Measurements from ENCODE around the gene IDH3B.

The IDH3B gene

GRCh38 chr20:2658414-2659354 lies 5.3 kb downstream of the IDH3B start:
- H3K4me3 ChIP-seq (ENCODE audit: low read depth, low read length), result no peak overlapping the region

GRCh38 chr20:2657674-2658073 lies 6.3 kb downstream of the IDH3B start:
- H3K4me3 ChIP-seq (ENCODE audit: low read depth, low read length), result no peak overlapping the region

DNA sequence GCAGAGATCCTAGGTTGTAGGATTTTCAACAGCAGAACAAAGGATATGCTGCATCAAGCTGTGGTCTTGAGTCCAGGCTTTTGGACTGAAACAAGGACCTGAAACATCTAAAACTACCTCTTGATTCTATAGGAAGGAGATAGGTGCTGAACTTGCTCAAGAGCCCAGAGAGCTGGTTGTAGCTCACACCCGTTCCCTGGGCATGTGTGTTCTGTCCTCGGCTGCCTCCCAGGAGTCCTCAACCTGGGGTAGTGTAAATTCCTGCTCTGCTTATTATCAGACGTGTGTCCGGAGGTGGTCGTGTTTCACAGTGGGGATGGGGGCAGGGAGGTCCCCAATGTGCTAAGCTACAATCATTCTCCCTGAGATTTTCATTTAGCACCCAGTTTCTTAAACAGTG lies 6.8 kb downstream of the IDH3B start:
- no peak overlapping the region for H3K4me3 ChIP-seq (ENCODE audit: low read depth, low read length)

DNA sequence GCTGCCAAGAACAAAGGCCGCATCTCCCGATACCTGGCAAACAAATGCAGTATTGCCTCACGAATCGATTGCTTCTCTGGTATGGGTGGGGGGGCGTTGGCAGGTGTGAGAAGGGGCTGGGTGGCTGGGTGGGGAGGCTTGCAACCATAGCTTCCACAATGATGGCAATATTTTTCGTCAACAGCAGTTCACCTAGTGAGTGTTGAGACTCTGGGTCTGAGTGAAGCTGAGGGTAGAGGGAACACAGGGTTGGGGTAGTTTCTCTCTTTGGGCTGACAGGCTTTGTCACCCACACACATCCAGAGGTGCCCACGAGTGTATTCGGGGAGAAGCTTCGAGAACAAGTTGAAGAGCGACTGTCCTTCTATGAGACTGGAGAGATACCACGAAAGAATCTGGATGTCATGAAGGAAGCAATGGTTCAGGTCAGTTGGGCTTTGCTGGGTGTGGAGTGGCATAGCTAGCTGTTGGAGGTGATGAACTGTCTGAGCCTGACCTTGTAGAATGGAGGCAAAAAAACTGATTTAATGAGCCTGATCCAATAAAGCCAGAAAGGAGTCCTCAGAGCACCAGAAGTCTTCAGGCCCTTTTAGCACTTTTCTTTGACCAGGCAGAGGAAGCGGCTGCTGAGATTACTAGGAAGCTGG lies 7.4 kb downstream of the IDH3B start:
- no peak overlapping the region for H3K4me3 ChIP-seq (ENCODE audit: low read depth, low read length)

DNA sequence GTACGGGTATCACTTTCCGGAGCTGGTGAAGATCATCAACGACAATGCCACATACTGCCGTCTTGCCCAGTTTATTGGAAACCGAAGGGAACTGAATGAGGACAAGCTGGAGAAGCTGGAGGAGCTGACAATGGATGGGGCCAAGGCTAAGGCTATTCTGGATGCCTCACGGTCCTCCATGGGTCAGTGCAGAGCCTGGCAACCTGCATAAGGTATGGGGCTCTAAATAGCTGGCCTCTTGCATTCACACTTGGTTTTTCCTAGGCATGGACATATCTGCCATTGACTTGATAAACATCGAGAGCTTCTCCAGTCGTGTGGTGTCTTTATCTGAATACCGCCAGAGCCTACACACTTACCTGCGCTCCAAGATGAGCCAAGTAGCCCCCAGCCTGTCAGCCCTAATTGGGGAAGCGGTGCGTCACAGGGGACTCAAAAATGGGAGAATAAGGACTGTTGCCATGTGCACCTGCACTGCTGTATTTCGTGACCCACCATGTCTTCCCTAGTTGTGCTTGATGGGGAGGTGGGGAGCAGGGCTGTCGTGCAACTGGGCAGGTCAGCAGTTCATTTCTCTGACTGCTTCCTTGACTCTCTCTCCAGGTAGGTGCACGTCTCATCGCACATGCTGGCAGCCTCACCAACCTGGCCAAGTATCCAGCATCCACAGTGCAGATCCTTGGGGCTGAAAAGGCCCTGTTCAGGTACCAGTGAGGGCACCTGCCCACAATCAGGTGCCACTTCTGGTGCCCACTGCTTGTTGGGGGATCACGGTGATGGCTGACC lies 8.5 kb downstream of the IDH3B start:
- H3K4me3 ChIP-seq (ENCODE audit: low read depth, low read length), result no peak overlapping the region

DNA sequence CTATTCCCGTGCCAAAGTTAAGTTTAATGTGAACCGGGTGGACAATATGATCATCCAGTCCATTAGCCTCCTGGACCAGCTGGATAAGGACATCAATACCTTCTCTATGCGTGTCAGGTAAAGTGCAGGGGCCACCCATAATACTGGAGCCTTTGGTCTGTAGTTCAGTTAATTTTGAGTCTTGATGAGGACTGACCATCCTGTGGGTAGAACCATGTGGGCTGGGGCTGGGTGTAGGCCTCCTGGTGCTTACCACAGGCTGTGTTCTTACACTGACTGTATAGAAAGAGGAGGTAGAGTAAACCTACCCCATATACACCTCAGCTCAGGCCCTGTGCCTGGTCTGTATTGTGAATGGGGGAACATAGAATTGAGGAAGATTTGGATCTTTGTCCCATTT lies 9.2 kb downstream of the IDH3B start:
- peak overlapping the region; percentile 100 for H3K4me3 ChIP-seq (ENCODE audit: low read depth, low read length)

- peak overlapping the region; percentile 100 for H3K4me3 ChIP-seq (ENCODE audit: low read depth, low read length)
These were observed 9.6 kb downstream of the IDH3B start for GRCh38 chr20:2654384-2654822.

GRCh38 chr20:2653556-2654383 lies 10.2 kb downstream of the IDH3B start:
- H3K4me3 ChIP-seq (ENCODE audit: low read depth, low read length), result peak overlapping the region; percentile 100

- H3K4me3 ChIP-seq (ENCODE audit: low read depth, low read length), result peak overlapping the region; percentile 100
These were observed 11.1 kb downstream of the IDH3B start for GRCh38 chr20:2652724-2653555.

- peak within 1 kb of the TSS; percentile 100 for H3K4me3 ChIP-seq (ENCODE audit: low read depth, low read length)
These were observed 12.0 kb downstream of the IDH3B start, which contains the start of gene NOP56 for GRCh38 chr20:2651772-2652723. Gene NOP56, plus strand, starts transcription at chr20:2652632. Its CDS starts 29 bp downstream, at chr20:2652661.

DNA sequence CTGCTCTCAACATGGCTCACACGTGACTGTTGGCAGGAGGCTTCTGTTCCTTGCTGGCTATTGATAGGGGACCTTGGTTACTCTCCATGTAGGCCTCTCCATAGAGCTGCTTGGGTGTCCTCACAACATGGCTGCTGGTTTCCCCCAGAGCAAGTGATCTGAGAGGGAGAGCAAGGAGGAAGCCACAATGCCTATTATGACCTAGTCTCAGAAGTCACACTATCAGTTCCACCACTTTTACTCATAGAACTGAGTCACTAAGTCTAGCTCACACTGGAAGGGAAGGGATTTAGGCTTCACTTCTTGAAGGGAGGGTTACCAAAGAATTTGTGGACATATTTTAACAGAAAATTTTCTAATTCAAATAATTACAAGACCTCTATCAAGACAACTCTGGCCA lies 20.3 kb downstream of the IDH3B start:
- no peak overlapping the region for H3K4me3 ChIP-seq (ENCODE audit: low read depth, low read length)

GRCh38 chr20:2640899-2641298 lies 23.1 kb downstream of the IDH3B start:
- no peak overlapping the region for H3K4me3 ChIP-seq (ENCODE audit: low read depth, low read length)

GRCh38 chr20:2640260-2640659 lies 23.8 kb downstream of the IDH3B start:
- H3K4me3 ChIP-seq (ENCODE audit: low read depth, low read length), result no peak overlapping the region

GRCh38 chr20:2637246-2637645 lies 26.8 kb downstream of the IDH3B start:
- H3K4me3 ChIP-seq (ENCODE audit: low read depth, low read length), result no peak overlapping the region

DNA sequence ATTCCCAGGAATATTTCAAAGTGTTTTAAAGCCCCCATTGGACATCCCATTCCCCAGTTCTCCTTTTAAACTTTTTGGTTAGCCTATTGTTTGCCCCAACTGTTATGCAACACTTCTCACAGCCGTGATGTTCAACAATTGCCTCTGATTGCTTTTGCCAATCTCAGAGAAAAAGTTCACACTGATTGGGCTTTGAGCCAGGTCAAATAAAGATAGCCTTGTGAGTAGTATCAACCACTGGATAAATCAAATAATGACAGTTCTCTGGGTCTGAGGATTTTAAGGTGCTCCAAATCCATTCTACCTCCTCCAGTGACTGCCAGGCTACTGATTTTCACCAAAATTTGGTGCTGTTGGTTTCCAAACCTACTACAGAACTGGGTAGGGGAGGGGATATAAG lies 30.6 kb downstream of the IDH3B start:
- H3K4me3 ChIP-seq (ENCODE audit: low read depth, low read length), result no peak overlapping the region

- H3K4me3 ChIP-seq (ENCODE audit: low read depth, low read length), result no peak overlapping the region
These were observed 32.8 kb downstream of the IDH3B start for GRCh38 chr20:2631228-2631627.

DNA sequence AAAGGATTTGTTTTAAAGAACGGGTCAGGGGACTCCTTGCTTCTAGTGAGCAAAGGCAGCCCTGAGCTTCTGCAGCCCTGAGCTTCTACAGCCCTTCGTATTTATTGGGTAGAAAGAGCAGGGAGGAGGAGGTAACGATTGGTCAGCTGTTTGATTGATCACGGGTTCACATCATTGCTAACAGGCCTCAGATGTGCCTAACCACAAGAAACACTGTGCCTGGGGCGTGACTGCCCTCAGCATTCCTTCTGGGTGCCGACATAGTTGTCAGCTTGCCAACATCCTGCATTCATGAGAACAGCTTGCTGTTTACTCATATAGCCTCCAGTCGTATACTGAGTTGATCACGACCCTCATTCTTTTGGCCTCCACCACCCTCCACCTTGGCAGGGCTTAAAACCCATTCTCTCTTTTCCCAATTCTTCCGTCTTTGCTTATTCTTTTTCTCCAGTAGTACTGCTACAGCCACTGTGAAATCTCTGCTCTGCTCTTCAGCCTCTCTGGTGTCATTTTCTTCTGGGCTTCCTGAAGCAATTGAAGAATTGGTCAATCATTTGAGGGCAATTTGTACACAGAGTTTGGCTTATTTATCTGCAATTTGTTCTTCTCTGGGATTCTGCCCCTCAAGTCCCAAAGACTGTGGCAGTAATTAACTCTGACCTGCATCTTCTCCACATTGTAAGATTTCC lies 37.0 kb downstream of the IDH3B start:
- H3K4me3 ChIP-seq (ENCODE audit: low read depth, low read length), result no peak overlapping the region

DNA sequence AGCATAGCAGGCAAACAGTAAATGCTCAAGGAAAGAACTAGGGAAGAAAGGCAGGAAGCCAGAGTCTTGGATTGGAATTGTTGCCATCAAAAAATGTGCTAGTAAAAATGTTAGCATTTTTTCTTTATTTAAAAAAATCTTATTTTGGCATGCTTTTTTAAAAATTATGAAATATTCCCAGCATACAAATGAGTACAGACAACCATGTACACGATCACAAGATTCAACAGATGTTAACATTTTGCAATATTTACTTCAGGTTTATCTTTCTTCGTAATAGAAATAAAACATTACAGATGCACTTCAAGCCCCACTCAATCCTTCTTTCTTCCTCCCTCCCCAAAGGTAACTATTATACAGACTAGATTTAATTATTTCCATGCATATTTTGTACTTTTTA lies 39.0 kb downstream of the IDH3B start:
- no peak overlapping the region for H3K4me3 ChIP-seq (ENCODE audit: low read depth, low read length)

Measured in iPS-11a (cell line).